Ascending aorta (tissue), 2 donors: ENCODE data around the gene DHX35. TPM values are rescaled to one million over a fixed set of nuclear protein-coding genes. Genes with fewer than 3 reads are reported as not detected.

ENCODE experiments used
- DNase-seq, 2 donors: peaks; one replicate each; pipeline ENCODE4 v3.0.0-alpha.2; 2019; ENCODE audit warnings: low spot score in 2 of 2
- H3K27ac ChIP-seq, 2 donors: fragments of 200-600 bp; sonication (generic); one replicate each; pipeline ENCODE4 v1.5.1; 2016 to 2017; ENCODE audit warnings: mild to moderate bottlenecking in 1 of 2
- H3K27me3 ChIP-seq: fragments of 200-600 bp; sonication (generic); one replicate; pipeline ENCODE4 v1.5.1; 2017
- H3K36me3 ChIP-seq, 2 donors: fragments of 200-600 bp; sonication (generic); one replicate each; pipeline ENCODE4 v1.5.1; 2016
- H3K4me1 ChIP-seq, 2 donors: fragments of 200-600 bp; sonication (generic); one replicate each; pipeline ENCODE4 v1.5.1; 2016 to 2017; ENCODE audit warnings: mild to moderate bottlenecking in 1 of 2
- H3K4me3 ChIP-seq, 2 donors: fragments of 200-600 bp; sonication (generic); one replicate each; pipeline ENCODE4 v1.5.1; 2016 to 2017; ENCODE audit warnings: mild to moderate bottlenecking in 1 of 2
- H3K9me3 ChIP-seq, 2 donors: fragments of 200-600 bp; sonication (generic); one replicate each; pipeline ENCODE4 v1.5.1; 2016
- CTCF ChIP-seq, 3 experiments: fragments of 200-600 bp in 2 of 3; fragments of 450-650 bp in 1 of 3; sonication (generic) in 2 of 3; IDR thresholded peaks; one replicate each; pipeline ENCODE4 v1.5.1; 2016 to 2019; ENCODE audit warnings: antibody characterized with exemption in 3 of 3, mild to moderate bottlenecking in 1 of 3, moderate library complexity in 1 of 3
- intact Hi-C: fragments of 100-400 bp; cut with DNase I; formaldehyde crosslinking; loops from one replicate; pipeline ENCODE4 v1.15.1; 2023
- total RNA-seq: library from RNA; depleted of rRNA; stranded (reverse); fragments of >200 nt; gene quantifications from one replicate; pipeline ENCODE4 v1.1.0, GENCODE V29; 2016

The DHX35 gene
- total RNA-seq, 1 donor from 2014 or later = 35.3 TPM

- Histone ChIP-seq H3K27me3 (no peaks in the 10 kb centered on the region), H3K4me3 (no peak overlapping the region), H3K36me3 (peaks cover 55 to 64% of the 10 kb centered on the region in 2 donors), H3K4me1 (no peaks in the 10 kb centered on the region), H3K9me3 (no peaks in the 10 kb centered on the region), H3K27ac (no peak overlapping the region)
- TF ChIP-seq CTCF (IDR thresholded peaks at IDR 0.05) = no peak
- intact Hi-C loops = no loop called here
- DNase-seq = no peak
Observed at GRCh38 chr20:38999965-39000910, 38.1 kb downstream of the DHX35 start.

GRCh38 chr20:39004508-39004907 lies 42.4 kb downstream of the DHX35 start:
- no peak for TF ChIP-seq CTCF (IDR thresholded peaks at IDR 0.05)
- no peaks in the 10 kb centered on the region for H3K4me1 ChIP-seq
- H3K36me3 ChIP-seq = peaks cover 55 to 81% of the 10 kb centered on the region in 2 donors
- H3K27ac ChIP-seq = no peak overlapping the region
- no peak for DNase-seq
- H3K4me3 ChIP-seq = no peak overlapping the region
- intact Hi-C loops = no loop called here
- no peaks in the 10 kb centered on the region for H3K9me3 ChIP-seq
- H3K27me3 ChIP-seq = no peaks in the 10 kb centered on the region

GRCh38 chr20:39009348-39009747 lies 47.2 kb downstream of the DHX35 start:
- no peak for TF ChIP-seq CTCF (IDR thresholded peaks at IDR 0.05)
- intact Hi-C loops = no loop called here
- Histone ChIP-seq H3K36me3 (peaks cover 53 to 54% of the 10 kb centered on the region in 2 donors), H3K27ac (no peak overlapping the region), H3K4me3 (no peak overlapping the region), H3K9me3 (no peaks in the 10 kb centered on the region), H3K27me3 (no peaks in the 10 kb centered on the region), H3K4me1 (no peaks in the 10 kb centered on the region)
- DNase-seq = no peak

GRCh38 chr20:39010496-39010895 lies 48.4 kb downstream of the DHX35 start:
- DNase-seq = no peak
- no peaks in the 10 kb centered on the region for H3K4me1 ChIP-seq
- H3K27ac ChIP-seq = no peak overlapping the region
- intact Hi-C loops = no loop called here
- H3K27me3 ChIP-seq = no peaks in the 10 kb centered on the region
- peaks cover 46 to 55% of the 10 kb centered on the region in 2 donors for H3K36me3 ChIP-seq
- TF ChIP-seq CTCF (IDR thresholded peaks at IDR 0.05) = no peak
- H3K9me3 ChIP-seq = no peaks in the 10 kb centered on the region
- H3K4me3 ChIP-seq = no peak overlapping the region

- Histone ChIP-seq H3K27me3 (no peaks in the 10 kb centered on the region), H3K36me3 (peaks cover 36 to 42% of the 10 kb centered on the region in 2 donors), H3K4me3 (no peak overlapping the region), H3K4me1 (no peaks in the 10 kb centered on the region), H3K27ac (no peak overlapping the region), H3K9me3 (no peaks in the 10 kb centered on the region)
- intact Hi-C loops = no loop called here
- no peak for TF ChIP-seq CTCF (IDR thresholded peaks at IDR 0.05)
- DNase-seq = no peak
Observed at GRCh38 chr20:39013662-39014109, 51.5 kb downstream of the DHX35 start.
